ENCODE measurements around the gene CECR2. TPM values are rescaled to one million over a fixed set of nuclear protein-coding genes. Genes with fewer than 3 reads are reported as not detected.

CECR2 gene
- total RNA-seq: 1 to 10 TPM; 5.2 to 9.1 (median 6.5) TPM
- polyA plus RNA-seq: 1 to 10 TPM; 1.1 to 6.4 TPM
- long read RNA-seq, donor 1, partial matches to known transcripts: 0 of 2 reads
- long read RNA-seq, donor 1, other reads (novel, unspliced or antisense): 2 of 2 reads
- long read RNA-seq, donor 2, partial matches to known transcripts: 4 of 6 reads
- long read RNA-seq, donor 2, other reads (novel, unspliced or antisense): 2 of 6 reads
- long read RNA-seq, donor 3, partial matches to known transcripts: 2 of 5 reads
- long read RNA-seq, donor 3, other reads (novel, unspliced or antisense): 3 of 5 reads

DNA sequence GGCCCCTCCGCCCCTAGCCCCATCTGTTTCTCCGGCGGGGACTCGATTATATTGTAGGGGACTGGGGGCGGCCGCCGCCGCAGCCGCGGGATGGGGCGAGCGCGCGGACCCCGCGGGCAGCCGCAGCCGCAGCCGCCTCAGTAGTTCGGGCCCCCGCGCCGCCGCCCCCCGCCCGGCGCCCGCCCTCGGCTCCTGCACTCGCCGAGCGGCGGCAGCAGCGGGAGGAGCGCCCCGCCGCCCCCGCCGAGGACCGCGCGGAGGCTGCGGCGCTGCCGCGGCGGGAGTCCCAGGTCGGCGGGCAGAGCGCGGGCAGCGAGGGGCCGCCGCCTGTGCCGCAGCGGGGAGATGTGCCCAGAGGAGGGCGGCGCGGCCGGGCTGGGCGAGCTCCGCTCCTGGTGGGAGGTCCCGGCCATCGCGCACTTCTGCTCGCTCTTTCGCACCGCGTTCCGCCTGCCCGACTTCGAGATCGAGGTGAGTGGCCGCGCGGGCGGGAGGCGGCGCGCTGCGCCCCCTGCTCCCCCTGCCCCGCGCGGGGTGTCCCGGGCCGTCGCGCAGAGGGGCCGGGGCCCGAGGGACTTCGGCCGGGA is at the start of gene CECR2:
CECR2 (plus strand) TSS at position 22 of the 587 bp plus-strand sequence; CDS start at position 346, 324 bp downstream.
- intact Hi-C loops (cut with DNase I): loop anchor here (5.0 to 10.0 kb wide), 12 partner anchors 38 to 295 kb away; no protein-coding TSS in a partner anchor
- WGBS, 2 donors: 0 to 1% methylated on average over 67 to 89 of the region's 92 CpGs
- Histone ChIP-seq H3K4me3 (peak within 1 kb of the TSS; percentile 47 to 88 (median 74)), H3K9me3 (no peaks in the 10 kb centered on the region), H3K27me3 (peaks cover 0 to 87% (median 3%) of the 10 kb centered on the region in 7 donors), H3K27ac (peak within 1 kb of the TSS; percentile 77 to 90 (median 84)), H3K4me1 (peaks cover 0 to 29% (median 19%) of the 10 kb centered on the region in 9 donors), H3K36me3 (no peaks in the 10 kb centered on the region)
- TF ChIP-seq, protein P1, sequence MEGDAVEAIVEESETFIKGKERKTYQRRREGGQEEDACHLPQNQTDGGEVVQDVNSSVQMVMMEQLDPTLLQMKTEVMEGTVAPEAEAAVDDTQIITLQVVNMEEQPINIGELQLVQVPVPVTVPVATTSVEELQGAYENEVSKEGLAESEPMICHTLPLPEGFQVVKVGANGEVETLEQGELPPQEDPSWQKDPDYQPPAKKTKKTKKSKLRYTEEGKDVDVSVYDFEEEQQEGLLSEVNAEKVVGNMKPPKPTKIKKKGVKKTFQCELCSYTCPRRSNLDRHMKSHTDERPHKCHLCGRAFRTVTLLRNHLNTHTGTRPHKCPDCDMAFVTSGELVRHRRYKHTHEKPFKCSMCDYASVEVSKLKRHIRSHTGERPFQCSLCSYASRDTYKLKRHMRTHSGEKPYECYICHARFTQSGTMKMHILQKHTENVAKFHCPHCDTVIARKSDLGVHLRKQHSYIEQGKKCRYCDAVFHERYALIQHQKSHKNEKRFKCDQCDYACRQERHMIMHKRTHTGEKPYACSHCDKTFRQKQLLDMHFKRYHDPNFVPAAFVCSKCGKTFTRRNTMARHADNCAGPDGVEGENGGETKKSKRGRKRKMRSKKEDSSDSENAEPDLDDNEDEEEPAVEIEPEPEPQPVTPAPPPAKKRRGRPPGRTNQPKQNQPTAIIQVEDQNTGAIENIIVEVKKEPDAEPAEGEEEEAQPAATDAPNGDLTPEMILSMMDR (IDR thresholded peaks at IDR 0.05): no peak
- ATAC-seq (peak in 7 of 8 donors; percentile 4 to 40 (median 34)), DNase-seq (peak in 1 of 2 donors; percentile 28)

DNA sequence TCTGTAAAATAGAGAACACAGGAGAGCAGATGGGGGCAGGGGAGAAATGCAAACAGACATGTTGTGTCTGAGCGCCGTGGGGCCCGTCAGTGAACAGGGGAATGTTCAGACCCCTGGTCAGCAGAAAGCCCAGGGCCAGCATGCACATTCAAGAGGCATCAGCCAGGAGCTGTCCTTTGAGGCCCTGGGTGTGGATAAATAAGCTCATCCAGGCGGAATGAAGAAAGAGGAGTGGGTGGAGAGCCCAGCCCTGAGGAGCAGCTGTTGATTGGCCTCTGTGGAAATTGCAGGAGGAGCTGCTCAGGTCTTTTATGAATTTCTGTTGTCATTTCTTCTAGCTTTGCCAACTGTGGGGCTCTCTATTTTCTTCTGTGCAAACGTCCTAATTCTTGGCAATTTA is 49.7 kb upstream of the CECR2 start:
- no peaks in the 10 kb centered on the region for H3K9me3 ChIP-seq
- ATAC-seq (no peak), DNase-seq (no peak)
- peaks cover 0 to 13% (median 0%) of the 10 kb centered on the region in 7 donors for H3K27me3 ChIP-seq
- H3K36me3 ChIP-seq: no peaks in the 10 kb centered on the region
- intact Hi-C loops (cut with DNase I): no loop called here
- H3K4me3 ChIP-seq: no peak overlapping the region
- TF ChIP-seq, protein P1 (IDR thresholded peaks at IDR 0.05): no peak
- 61 to 67% methylated on average over 5 of the region's 5 CpGs for WGBS, 2 donors
- no peaks in the 10 kb centered on the region for H3K4me1 ChIP-seq
- H3K27ac ChIP-seq: no peak overlapping the region

DNA sequence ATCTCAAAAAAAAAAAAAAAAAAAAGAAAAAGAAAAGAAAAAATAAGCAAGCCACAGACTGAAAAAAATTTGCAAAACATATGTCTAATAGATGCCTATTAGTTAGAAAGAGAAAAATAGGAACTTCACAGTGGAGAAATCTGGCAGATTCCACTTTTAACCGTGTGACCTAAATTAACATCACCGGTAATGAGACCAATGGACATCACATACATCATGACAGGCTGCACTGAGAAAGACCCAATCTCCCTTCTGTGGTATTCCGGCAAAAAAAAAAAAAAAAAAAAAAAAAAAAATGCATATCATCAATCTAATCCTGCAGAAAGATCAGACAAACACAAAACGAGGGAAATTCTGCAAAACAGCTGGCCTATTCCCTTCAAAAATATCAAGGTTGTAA is 46.7 kb upstream of the CECR2 start:
- intact Hi-C loops (cut with DNase I): no loop called here
- Histone ChIP-seq H3K4me3 (no peak overlapping the region), H3K27ac (no peak overlapping the region), H3K9me3 (no peaks in the 10 kb centered on the region), H3K27me3 (peaks cover 0 to 5% (median 0%) of the 10 kb centered on the region in 7 donors), H3K36me3 (no peaks in the 10 kb centered on the region), H3K4me1 (no peaks in the 10 kb centered on the region)
- WGBS, 2 donors: 56 to 65% methylated on average over 4 of the region's 4 CpGs
- TF ChIP-seq, protein P1 (IDR thresholded peaks at IDR 0.05): no peak
- ATAC-seq (no peak), DNase-seq (no peak)

DNA sequence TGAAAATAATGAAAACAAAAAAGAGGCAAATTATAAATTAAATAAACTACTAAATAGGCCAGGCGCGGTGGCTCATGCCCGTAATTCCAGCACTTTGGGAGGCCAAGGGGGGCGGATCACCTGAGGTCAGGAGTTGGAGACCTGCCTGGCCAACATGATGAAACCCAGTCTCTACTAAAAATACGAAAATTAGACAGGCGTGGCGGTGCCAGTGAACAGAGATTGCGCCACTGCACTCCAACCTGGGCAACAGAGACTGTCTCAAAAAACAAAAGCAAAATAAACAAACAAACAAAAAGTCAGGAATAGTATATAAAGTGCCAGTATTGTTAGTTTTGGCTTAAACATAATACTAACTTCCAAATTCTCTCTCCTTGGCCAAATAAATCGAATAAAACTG is 37.6 kb upstream of the CECR2 start:
- TF ChIP-seq, protein P1 (IDR thresholded peaks at IDR 0.05): no peak
- 95 to 96% methylated on average over 9 of the region's 9 CpGs for WGBS, 2 donors
- no peak for DNase-seq
- intact Hi-C loops (cut with DNase I): no loop called here
- Histone ChIP-seq H3K36me3 (no peaks in the 10 kb centered on the region), H3K27ac (no peak overlapping the region), H3K4me1 (no peaks in the 10 kb centered on the region), H3K27me3 (no peaks in the 10 kb centered on the region), H3K9me3 (no peaks in the 10 kb centered on the region), H3K4me3 (no peak overlapping the region)
- ATAC-seq: no peak
